ENCODE data around the gene SNN.

Gene SNN

DNA sequence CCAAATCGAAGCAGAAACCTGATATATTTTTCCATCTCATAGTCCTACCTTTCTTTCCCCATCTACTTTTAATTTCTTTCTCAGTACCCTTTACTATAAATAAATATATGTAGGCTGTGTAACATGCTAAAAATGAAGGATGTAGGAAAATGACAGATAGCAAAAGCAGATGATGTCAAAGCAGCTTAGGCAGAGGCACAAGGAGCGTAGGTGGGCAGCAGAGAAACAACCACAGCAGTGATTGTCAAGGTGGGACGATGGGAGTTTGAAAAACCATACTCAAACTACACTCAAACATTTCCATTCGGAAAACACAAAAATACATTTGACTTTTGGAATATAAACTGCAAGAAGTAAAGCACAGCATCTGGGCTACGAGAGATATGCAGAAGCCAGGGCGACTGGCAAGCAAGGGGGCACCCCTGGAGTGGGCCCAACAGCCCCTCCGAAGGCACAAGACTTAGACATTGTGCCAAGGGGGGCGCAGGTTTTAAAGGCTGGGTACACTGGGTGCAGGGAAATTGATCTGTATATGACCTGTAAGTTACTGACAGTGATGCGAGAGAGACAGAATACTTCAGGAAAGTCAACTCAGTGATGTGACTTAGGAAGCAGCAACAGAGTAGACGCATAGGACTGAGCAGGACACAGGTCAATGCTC, 31.1 kb downstream of the SNN start:
- no peak for DNase-seq (ENCODE audit: low read depth)

DNA sequence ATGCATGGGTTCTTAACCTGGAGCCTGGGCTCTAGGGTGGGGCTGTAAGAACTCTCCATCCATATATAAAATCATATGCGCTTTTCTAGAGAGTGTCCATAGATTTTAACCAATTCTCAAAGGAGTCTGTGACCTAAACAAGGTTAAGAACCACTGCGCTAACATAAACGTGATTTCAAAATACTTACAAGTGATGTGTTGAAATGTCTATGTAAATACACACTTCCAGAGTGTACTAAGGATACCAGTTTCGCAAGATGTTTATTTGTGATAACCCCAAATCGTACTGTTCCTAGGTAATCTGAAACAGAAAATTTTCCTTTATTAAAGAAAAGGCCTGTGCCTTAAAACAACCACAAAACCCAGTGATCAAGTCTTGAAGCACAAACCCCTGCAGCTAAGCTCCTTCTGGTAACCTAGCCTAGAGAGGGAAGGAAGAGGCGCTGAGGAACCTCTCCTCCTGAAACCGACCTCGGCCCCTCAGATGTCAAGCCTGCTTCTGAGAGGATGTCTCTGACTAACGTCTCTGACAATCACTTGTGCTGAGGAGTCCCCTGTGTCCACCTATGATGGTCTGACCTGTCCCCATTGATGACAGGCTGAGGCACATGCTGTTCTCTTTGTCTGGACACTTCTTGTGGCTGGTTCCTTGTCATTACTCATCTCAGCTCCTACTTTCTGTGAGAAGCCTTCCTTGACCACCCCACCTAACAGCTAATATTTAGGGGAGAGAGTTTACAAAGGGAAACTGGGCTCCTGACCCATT, 32.2 kb downstream of the SNN start:
- no peak for DNase-seq (ENCODE audit: low read depth)

GRCh38 chr16:11705311-11706025, 37.2 kb downstream of the SNN start:
- no peak for DNase-seq (ENCODE audit: low read depth)

- DNase-seq (ENCODE audit: low read depth), result no peak
These were observed 38.0 kb downstream of the SNN start for GRCh38 chr16:11706180-11706742.

DNA sequence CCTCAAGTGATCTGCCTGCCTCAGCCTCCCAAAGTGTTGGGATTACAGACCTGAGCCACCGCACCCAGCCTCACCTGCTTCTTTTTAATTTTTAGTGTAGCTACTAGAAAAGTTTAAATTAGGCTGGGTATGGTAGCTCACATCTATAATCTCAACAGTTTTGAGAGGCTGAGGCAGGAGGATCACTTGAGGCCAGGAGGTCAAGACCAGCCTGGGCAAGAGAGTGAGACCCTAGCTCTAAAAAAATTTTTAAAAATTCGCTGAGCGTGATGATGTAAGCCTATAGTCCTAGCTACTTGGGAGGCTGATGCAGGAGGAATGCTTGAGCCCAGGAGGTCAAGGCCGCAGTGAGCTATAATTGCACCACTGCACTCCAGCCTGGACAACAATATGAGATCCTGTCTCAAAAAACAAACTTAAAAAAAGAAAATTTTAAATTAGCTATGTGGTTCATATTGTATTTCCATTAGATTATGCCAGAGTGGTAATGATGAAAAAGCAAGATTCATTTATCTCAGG, 39.5 kb downstream of the SNN start:
- DNase-seq (ENCODE audit: low read depth), result no peak

- DNase-seq (ENCODE audit: low read depth), result no peak
These were observed 40.2 kb downstream of the SNN start for GRCh38 chr16:11708421-11708820.

GRCh38 chr16:11711662-11712061, 43.4 kb downstream of the SNN start:
- DNase-seq (ENCODE audit: low read depth), result no peak

GRCh38 chr16:11712122-11712521, 43.9 kb downstream of the SNN start:
- DNase-seq (ENCODE audit: low read depth), result no peak

GRCh38 chr16:11715246-11715947, 47.1 kb downstream of the SNN start:
- no peak for DNase-seq (ENCODE audit: low read depth)

- DNase-seq (ENCODE audit: low read depth), result no peak
These were observed 48.1 kb downstream of the SNN start for GRCh38 chr16:11716336-11716735.

- no peak for DNase-seq (ENCODE audit: low read depth)
These were observed 49.6 kb downstream of the SNN start for GRCh38 chr16:11717811-11718210.

GRCh38 chr16:11719171-11719570, 50.9 kb downstream of the SNN start:
- DNase-seq (ENCODE audit: low read depth), result no peak

DNA sequence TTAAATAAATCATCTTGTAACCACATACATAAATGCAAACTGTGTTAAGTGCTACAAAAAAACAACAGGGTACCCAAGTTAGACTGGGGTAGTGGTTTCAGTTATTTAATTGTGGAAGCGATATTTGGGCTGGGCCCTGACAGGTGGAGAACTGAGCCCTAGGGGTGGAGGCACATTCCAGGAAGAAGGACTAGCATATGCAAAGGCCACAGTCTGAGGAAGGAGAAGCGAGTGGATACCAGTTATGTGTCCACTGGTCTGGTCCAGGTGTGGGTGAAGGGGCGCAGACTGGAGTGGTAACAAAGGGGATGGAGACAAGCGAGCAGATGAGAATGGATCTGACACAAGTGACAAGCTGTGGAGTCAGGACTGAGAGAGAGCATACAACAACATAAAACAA, 51.5 kb downstream of the SNN start:
- DNase-seq (ENCODE audit: low read depth), result no peak

GRCh38 chr16:11721781-11722467, 53.7 kb downstream of the SNN start:
- DNase-seq (ENCODE audit: low read depth), result no peak

GRCh38 chr16:11722468-11722808, 54.2 kb downstream of the SNN start:
- DNase-seq (ENCODE audit: low read depth), result no peak

DNA sequence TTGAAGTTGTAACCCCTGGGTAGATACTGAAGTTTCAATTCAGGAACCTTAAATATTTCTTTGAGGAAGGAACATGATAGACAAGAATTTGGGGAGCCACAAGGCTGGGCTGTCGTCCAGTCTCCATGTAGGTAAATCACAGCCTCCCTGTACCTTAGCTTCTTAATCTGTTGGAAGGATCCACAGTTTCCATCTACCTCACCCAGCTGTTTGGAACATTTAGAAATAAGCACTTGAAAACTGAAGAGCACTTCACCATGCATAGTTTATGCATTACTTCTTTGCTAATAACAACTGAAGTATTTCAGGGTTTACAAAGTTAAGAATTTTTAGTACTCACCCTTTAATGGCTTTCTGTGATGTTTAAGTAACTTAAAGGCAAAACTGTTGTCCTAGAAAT, 57.2 kb downstream of the SNN start:
- DNase-seq (ENCODE audit: low read depth), result no peak

- no peak for DNase-seq (ENCODE audit: low read depth)
These were observed 57.8 kb downstream of the SNN start for GRCh38 chr16:11726008-11726407.

DNA sequence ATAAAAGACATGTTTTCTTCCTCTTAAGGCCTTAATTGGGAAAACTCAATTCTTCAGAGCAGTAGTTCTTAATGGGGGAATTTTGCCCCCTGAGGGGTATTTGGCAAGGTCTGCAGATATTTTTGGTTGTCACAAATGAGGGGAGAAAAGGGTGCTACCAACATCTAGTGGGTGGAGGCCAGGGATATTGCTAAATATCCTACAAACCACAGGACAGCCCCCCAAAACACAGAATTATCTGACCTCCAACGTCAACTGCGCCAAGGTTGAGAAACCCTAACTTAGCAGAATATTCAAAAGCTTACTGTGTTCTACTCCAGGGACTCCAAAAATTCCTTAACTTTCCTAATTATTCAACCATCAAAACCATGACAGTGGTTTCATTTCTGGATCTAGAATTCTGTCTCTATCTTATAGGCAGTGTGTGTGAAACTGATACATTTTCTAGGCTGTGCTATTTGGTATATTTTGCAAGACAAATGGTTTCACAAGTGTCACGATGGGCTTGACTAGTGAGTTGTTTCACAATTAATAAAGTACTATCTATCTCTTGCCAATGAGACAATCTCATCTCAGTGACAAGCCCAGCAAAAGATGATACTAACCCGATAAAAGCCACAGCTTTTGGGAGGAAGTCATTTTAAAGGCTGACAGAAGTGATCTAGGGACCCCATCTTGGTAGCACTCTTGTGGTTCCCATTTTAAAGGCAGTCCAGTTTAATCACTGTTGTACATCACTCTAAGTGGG, 59.7 kb downstream of the SNN start:
- DNase-seq (ENCODE audit: low read depth), result no peak
